GM15510 (cell line): ENCODE results near the gene TOP2B.

Experiments
- POLR2A ChIP-seq: IDR thresholded peaks from 3 replicates; pipeline ENCODE4 v1.6.1; 2011; ENCODE audit warnings: borderline replicate concordance; ENCODE audit not compliant: insufficient read length; ENCODE audit errors: extremely low read depth

Gene TOP2B

GRCh38 chr3:25686766-25687165, 22.1 kb upstream of the TOP2B start:
- no peak for TF ChIP-seq POLR2A

DNA sequence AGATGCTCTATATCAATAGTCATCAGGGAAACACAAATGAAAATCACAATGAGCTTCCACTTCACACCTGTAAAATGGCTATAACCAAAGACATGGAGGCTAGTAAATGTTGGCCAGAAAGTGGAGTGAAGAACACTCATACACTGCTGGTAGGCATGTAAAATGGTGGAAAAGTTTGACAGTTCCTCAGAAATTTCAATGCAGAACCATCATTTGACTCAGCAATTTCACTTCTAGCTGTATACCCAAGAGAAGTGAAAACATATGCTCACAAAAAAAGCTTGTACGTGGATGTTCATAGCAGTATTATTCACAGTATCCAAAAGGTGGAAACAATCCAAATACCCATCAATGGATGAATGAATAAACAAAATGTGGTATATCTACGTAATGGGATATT, 19.2 kb upstream of the TOP2B start:
- no peak for TF ChIP-seq POLR2A

DNA sequence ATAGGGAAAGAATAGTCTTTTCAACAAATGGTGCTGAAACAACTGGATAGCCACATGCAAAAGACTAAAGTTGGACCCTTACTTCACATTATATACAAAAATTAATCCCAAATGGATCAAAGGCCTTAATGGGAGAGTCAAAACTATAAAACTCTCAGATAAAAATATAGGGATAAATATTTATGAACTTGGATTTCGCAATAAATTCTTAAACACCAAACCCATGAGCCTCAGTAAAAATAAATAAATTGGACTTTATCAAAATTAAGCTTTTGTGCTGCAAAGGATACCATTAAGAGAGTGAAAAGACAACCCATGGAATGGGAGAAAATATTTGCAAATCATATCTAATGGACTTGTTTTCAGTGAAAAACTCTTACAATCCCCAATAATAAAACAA, 18.7 kb upstream of the TOP2B start:
- TF ChIP-seq POLR2A, result no peak

DNA sequence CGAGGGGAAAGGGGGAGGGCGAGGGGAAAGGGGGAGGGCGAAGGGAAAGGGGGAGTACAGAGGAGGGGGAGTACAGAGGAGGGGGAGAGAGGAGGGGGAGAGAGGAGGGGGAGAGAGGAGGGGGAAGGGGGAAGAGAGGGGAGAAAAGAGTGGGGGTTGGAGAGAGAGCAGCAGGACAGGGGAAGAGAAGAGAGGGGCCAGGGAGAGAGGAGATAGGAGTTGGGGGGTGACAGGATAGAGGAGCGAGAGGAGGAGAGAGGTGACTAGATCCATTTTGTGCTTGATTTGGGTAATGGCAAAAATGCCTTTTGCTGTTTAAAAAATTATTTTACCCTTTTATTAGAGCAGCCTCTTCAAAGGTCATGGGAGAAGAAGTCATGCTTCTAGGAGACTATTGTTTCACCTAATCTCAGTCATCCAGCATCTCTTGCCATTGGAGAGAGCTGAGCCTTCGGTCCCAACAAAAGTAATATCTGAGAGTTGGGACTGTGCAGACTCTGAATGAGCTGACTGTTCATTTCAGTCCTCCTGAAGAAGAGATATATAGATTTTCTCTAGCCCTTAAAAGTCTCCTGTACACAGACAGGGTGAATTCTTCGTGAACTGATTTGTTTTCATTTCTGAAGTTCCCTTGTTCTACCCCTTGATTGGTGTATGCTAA, 15.1 kb upstream of the TOP2B start:
- no peak for TF ChIP-seq POLR2A

- TF ChIP-seq POLR2A, result no peak
These were observed 14.5 kb upstream of the TOP2B start for GRCh38 chr3:25679166-25679565.

GRCh38 chr3:25678581-25678980, 13.9 kb upstream of the TOP2B start:
- no peak for TF ChIP-seq POLR2A

- TF ChIP-seq POLR2A, result no peak
These were observed 12.4 kb upstream of the TOP2B start for GRCh38 chr3:25677121-25677520.

DNA sequence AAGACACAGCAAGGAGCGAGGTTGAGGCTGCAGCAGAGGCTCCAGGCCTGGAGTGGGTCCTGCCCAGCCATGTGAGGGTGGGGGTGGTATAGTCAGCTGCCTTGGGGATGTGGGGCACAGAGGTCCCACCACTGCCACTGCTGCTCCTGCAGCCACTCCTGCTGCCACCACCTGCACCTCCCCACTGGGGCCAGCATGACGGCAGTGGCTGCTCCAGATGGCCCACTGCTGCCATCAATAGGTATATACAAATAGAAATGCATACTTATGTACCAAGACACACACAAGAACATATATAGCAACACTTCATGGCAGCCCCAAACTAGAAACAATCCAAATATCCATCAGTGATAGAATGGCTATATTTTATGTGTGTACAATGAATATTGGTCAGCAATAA, 10.0 kb upstream of the TOP2B start:
- no peak for TF ChIP-seq POLR2A

- no peak for TF ChIP-seq POLR2A
These were observed 9.1 kb upstream of the TOP2B start for GRCh38 chr3:25673738-25674298.

- TF ChIP-seq POLR2A, result peak; percentile 7
These were observed 891 bp upstream of the TOP2B start for GRCh38 chr3:25665315-25666280.

GRCh38 chr3:25663869-25664811, 567 bp downstream of the TOP2B start:
- peak; percentile 38 for TF ChIP-seq POLR2A

- TF ChIP-seq POLR2A, result no peak
These were observed 1.3 kb downstream of the TOP2B start for GRCh38 chr3:25663347-25663868.

DNA sequence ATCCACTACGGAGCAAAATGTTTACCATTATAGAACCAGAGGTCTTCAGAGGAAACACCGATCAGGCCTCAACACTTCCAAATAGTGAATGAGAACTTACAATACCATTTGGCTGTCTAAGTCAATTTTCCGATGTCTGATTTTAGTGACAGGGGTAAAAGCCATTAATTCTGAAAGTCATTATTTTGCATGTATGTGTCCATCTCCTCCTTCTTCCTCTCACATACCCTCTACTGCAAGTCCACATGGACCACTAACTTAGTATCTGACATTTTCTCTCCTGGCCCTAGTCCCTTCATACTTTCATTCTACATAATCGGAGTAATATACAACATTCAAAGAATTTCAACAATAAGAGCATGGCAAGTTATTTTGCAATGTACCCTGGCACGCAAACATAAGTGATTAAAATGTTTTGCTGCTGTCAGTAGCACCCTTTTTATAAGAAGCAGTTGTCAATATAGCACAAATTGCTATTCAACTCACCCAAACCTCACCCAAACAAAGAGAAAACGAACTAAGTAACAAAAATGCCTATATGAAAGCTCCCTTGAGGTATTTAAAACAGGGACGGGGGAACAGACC, 1.9 kb downstream of the TOP2B start:
- no peak for TF ChIP-seq POLR2A
